ENCODE data around the gene DAAM1.
A peak's percentile ranks its signal among the peaks of the same experiment; 100 is the strongest.

DAAM1 gene

DNA sequence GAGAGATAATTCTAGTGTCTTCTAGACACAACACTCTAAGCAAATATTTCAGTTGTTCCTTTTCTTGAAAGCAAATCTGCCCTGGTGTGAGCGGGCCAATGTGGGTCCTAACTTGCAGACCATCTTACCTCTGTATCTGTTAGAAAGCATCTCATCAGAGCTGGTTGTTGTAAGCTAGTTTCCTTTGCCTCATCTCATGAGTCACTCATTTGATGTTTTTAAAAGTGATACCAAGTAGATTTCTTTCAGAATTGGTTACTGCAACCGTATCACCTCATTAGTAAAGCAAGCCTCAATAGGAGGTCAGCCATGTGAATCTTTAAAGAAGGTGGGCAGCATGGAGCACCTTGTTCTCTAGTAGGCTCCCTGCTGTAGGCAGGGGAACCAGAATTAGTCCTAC lies 78.6 kb downstream of the DAAM1 start:
- Mint-ChIP-seq H3K27ac (no peak overlapping the region), H3K4me3 (no peak overlapping the region), H3K27me3 (no peaks in the 10 kb centered on the region), H3K9me3 (no peaks in the 10 kb centered on the region), H3K36me3 (peaks cover 44% of the 10 kb centered on the region), H3K4me1 (peaks cover 19% of the 10 kb centered on the region)
- ATAC-seq (ENCODE audit: low read depth), result no peak
- DNase-seq (ENCODE audit: low spot score in 2 of 2), result no peak

DNA sequence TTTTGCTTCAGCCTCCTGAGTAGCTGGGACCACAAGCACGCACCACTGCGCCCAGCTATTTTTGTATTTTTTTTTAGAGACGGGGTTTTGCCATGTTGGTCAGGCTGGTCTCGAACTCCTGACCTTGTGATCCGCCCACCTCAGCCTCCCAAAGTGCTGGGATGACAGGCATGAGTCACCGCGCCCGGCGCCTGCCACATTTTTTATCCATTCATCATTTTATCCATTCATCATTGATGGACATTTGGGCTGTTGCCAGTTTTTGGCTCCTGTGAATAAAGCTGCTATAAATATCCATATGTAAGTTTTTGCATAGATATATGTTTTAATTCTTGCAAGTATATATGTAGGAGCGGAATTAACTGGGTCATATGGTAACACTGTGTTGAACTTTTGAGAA lies 79.5 kb downstream of the DAAM1 start:
- ATAC-seq (ENCODE audit: low read depth), result no peak

GRCh38 chr14:59268858-59269257 lies 80.4 kb downstream of the DAAM1 start:
- Mint-ChIP-seq H3K4me3 (no peak overlapping the region), H3K27me3 (no peaks in the 10 kb centered on the region), H3K36me3 (peaks cover 34% of the 10 kb centered on the region)

More for the DNA sequence above, 79.5 kb downstream of the DAAM1 start:
- Mint-ChIP-seq H3K4me3 (no peak overlapping the region), H3K36me3 (peaks cover 41% of the 10 kb centered on the region), H3K9me3 (no peaks in the 10 kb centered on the region), H3K4me1 (peaks cover 20% of the 10 kb centered on the region), H3K27ac (no peak overlapping the region), H3K27me3 (no peaks in the 10 kb centered on the region)
- no peak for DNase-seq (ENCODE audit: low spot score in 2 of 2)

GRCh38 chr14:59269466-59269865 lies 81.0 kb downstream of the DAAM1 start:
- peaks cover 19% of the 10 kb centered on the region for H3K4me1 Mint-ChIP-seq
- peaks cover 31% of the 10 kb centered on the region for H3K36me3 Mint-ChIP-seq
- DNase-seq (ENCODE audit: low spot score in 2 of 2), result no peak
- no peak overlapping the region for H3K27ac Mint-ChIP-seq
- no peak for ATAC-seq (ENCODE audit: low read depth)
- no peak overlapping the region for H3K4me3 Mint-ChIP-seq
- H3K27me3 Mint-ChIP-seq, result no peaks in the 10 kb centered on the region
- H3K9me3 Mint-ChIP-seq, result no peaks in the 10 kb centered on the region

More at GRCh38 chr14:59268858-59269257, 80.4 kb downstream of the DAAM1 start:
- H3K4me1 Mint-ChIP-seq, result peaks cover 18% of the 10 kb centered on the region
- no peak overlapping the region for H3K27ac Mint-ChIP-seq
- no peaks in the 10 kb centered on the region for H3K9me3 Mint-ChIP-seq
- ATAC-seq (ENCODE audit: low read depth) (no peak), DNase-seq (ENCODE audit: low spot score in 2 of 2) (no peak)

- Mint-ChIP-seq H3K4me1 (peaks cover 27% of the 10 kb centered on the region), H3K4me3 (no peak overlapping the region), H3K27me3 (no peaks in the 10 kb centered on the region), H3K27ac (no peak overlapping the region), H3K36me3 (peaks cover 21% of the 10 kb centered on the region), H3K9me3 (no peaks in the 10 kb centered on the region)
- ATAC-seq (ENCODE audit: low read depth) (no peak), DNase-seq (ENCODE audit: low spot score in 2 of 2) (no peak)
These were observed 82.8 kb downstream of the DAAM1 start for GRCh38 chr14:59271256-59271655.

DNA sequence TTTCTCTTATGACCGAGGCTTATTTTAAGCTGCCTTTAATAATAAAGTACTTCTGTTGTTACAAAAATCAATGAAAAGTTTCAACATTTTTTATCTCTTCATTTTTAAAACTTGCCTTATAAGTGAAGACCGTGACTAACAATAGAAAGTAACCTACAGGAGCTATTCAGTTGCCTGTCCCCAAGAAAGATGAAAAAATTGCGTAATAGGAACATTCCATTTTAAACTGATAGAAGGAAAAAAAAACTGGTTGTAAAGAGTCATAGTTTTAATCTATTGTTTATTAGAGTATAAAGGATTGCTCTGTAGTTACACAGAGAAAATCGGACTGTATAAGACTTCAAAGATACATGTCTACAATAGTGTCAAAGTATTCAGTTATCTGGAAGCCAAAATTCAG lies 83.3 kb downstream of the DAAM1 start:
- no peaks in the 10 kb centered on the region for H3K27me3 Mint-ChIP-seq
- H3K9me3 Mint-ChIP-seq, result no peaks in the 10 kb centered on the region
- H3K4me1 Mint-ChIP-seq, result peaks cover 29% of the 10 kb centered on the region
- ATAC-seq (ENCODE audit: low read depth) (no peak), DNase-seq (ENCODE audit: low spot score in 2 of 2) (no peak)
- no peak overlapping the region for H3K27ac Mint-ChIP-seq
- no peak overlapping the region for H3K4me3 Mint-ChIP-seq
- H3K36me3 Mint-ChIP-seq, result peaks cover 21% of the 10 kb centered on the region

- no peak for DNase-seq (ENCODE audit: low spot score in 2 of 2)
- ATAC-seq (ENCODE audit: low read depth), result no peak
- Mint-ChIP-seq H3K27me3 (no peaks in the 10 kb centered on the region), H3K27ac (no peak overlapping the region), H3K4me1 (peaks cover 29% of the 10 kb centered on the region), H3K9me3 (no peaks in the 10 kb centered on the region), H3K4me3 (no peak overlapping the region), H3K36me3 (peaks cover 18% of the 10 kb centered on the region)
These were observed 84.2 kb downstream of the DAAM1 start for GRCh38 chr14:59272633-59273032.

DNA sequence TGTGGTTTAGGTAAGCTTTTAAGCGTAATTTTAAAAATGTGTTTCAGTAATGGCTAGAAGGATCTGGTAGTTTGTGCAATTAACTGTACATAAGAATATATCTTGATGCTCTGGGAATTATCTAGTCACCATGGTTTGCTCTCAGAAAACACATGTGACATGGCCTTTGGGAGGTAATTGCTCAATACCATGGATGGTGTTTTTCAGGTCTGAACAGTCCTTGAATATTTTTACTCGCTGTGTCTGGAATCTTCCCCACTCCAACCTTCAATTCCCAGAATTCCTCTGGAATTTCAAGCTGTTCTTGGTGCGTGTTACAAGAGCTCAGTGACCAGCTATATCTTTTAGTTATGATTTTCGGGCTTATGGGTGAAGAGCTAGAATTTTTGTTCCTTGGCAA lies 85.3 kb downstream of the DAAM1 start:
- Mint-ChIP-seq H3K4me3 (no peak overlapping the region), H3K36me3 (peaks cover 10% of the 10 kb centered on the region), H3K27me3 (no peaks in the 10 kb centered on the region), H3K4me1 (peaks cover 29% of the 10 kb centered on the region), H3K9me3 (no peaks in the 10 kb centered on the region), H3K27ac (no peak overlapping the region)
- ATAC-seq (ENCODE audit: low read depth), result no peak
- no peak for DNase-seq (ENCODE audit: low spot score in 2 of 2)

DNA sequence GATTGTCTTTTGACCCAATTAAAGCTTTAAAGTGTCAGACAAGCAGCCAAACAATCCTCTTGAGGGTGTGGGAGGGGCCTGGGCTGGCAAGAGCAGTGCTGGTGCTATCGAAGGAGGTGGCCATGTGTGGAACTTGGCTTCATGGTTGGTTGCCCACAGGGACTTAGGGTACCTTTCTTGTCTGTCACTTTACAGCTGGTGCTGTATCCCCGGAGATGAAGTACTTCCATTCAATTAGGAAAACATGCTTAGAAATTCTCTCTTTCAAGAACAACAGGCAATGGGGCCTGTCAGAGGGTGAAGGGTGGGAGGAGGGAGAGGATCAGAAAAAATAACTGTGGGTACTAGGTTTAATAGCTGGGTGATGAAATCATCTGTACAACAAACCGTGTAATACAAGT lies 86.5 kb downstream of the DAAM1 start:
- H3K4me1 Mint-ChIP-seq, result peaks cover 25% of the 10 kb centered on the region
- H3K9me3 Mint-ChIP-seq, result no peaks in the 10 kb centered on the region
- peak overlapping the region; percentile 14 for H3K4me3 Mint-ChIP-seq
- H3K27ac Mint-ChIP-seq, result peak overlapping the region; percentile 56
- peak; percentile 12 to 33 for DNase-seq (ENCODE audit: low spot score in 2 of 2)
- H3K36me3 Mint-ChIP-seq, result peaks cover 9% of the 10 kb centered on the region
- peak; percentile 98 for ATAC-seq (ENCODE audit: low read depth)
- H3K27me3 Mint-ChIP-seq, result no peaks in the 10 kb centered on the region

DNA sequence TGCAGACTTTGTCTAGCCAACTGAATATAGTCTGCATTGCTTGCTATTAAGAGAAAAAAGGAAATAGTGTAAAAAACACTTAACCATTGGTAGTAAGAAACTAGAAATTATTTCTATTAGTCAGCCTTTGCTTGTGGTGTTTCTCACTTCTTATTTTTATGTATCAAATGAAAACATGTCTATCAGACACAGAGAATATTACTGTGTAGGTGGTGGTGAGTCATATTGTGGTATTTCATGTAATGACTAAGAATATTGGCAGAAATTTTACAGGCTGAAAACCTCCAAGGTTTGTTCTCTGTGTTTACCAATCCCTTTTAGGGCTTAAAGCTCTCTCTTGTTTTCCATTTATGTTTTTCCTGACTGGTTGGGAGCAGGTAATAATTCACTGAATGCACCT lies 87.2 kb downstream of the DAAM1 start:
- DNase-seq (ENCODE audit: low spot score in 2 of 2), result no peak
- no peak overlapping the region for H3K27ac Mint-ChIP-seq

DNA sequence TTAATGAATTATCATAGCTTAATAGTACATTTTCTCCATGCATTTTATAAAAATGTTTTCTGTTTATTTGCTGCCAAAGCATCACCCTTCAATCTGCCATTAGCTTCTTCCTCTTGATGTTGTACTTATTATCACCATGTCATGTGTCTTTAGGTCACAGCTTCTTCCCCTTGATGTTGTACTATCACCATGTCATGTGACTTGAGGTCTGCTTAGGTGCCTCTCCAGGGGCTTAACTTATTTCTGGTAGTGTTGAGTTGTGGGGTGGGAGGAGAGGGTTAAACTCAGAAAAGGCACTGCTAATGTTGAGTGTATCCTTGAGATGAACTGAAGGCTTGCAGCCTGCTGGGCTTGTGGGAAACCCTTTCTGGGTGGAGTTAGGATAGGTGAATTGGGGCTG lies 87.8 kb downstream of the DAAM1 start:
- Mint-ChIP-seq H3K36me3 (peaks cover 12% of the 10 kb centered on the region), H3K27me3 (no peaks in the 10 kb centered on the region), H3K27ac (no peak overlapping the region), H3K4me3 (no peak overlapping the region), H3K4me1 (peaks cover 25% of the 10 kb centered on the region), H3K9me3 (no peaks in the 10 kb centered on the region)
- ATAC-seq (ENCODE audit: low read depth) (peak; percentile 20), DNase-seq (ENCODE audit: low spot score in 2 of 2) (no peak)

More for the DNA sequence above, 87.2 kb downstream of the DAAM1 start:
- Mint-ChIP-seq H3K4me3 (no peak overlapping the region), H3K9me3 (no peaks in the 10 kb centered on the region), H3K27me3 (no peaks in the 10 kb centered on the region), H3K4me1 (peaks cover 25% of the 10 kb centered on the region), H3K36me3 (peaks cover 9% of the 10 kb centered on the region)
- no peak for ATAC-seq (ENCODE audit: low read depth)

- no peak for DNase-seq (ENCODE audit: low spot score in 2 of 2)
- peaks cover 17% of the 10 kb centered on the region for H3K36me3 Mint-ChIP-seq
- H3K4me3 Mint-ChIP-seq, result no peak overlapping the region
- ATAC-seq (ENCODE audit: low read depth), result no peak
- no peaks in the 10 kb centered on the region for H3K27me3 Mint-ChIP-seq
- H3K9me3 Mint-ChIP-seq, result no peaks in the 10 kb centered on the region
- H3K4me1 Mint-ChIP-seq, result peaks cover 27% of the 10 kb centered on the region
- no peak overlapping the region for H3K27ac Mint-ChIP-seq
These were observed 89.2 kb downstream of the DAAM1 start for GRCh38 chr14:59277659-59278058.

DNA sequence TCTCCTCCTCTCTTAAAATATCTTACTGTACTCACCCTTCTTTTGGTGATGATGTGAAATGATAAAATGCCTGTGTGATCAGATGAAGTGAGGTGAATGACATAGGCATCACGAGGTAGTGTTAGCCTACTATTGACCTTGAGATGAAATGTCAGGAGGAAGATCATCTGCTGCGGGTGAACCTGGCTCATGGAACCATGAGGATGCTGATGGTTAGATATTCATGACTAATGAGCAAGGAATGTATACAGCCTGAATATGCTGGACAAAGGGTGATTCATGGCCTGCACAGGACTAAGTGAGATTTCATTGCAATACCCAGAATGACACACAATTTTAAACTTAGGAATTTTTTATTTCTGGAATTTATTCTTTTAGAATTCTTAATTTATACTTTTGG lies 89.6 kb downstream of the DAAM1 start:
- Mint-ChIP-seq H3K36me3 (peaks cover 17% of the 10 kb centered on the region), H3K9me3 (no peaks in the 10 kb centered on the region), H3K4me3 (no peak overlapping the region), H3K4me1 (peaks cover 24% of the 10 kb centered on the region), H3K27me3 (no peaks in the 10 kb centered on the region), H3K27ac (no peak overlapping the region)
- ATAC-seq (ENCODE audit: low read depth) (no peak), DNase-seq (ENCODE audit: low spot score in 2 of 2) (no peak)

- peaks cover 10% of the 10 kb centered on the region for H3K4me1 Mint-ChIP-seq
- ATAC-seq (ENCODE audit: low read depth), result no peak
- H3K4me3 Mint-ChIP-seq, result no peak overlapping the region
- no peak for DNase-seq (ENCODE audit: low spot score in 2 of 2)
- no peak overlapping the region for H3K27ac Mint-ChIP-seq
- H3K36me3 Mint-ChIP-seq, result peaks cover 33% of the 10 kb centered on the region
- H3K27me3 Mint-ChIP-seq, result no peaks in the 10 kb centered on the region
- H3K9me3 Mint-ChIP-seq, result peaks cover 7% of the 10 kb centered on the region
These were observed 92.5 kb downstream of the DAAM1 start for GRCh38 chr14:59280961-59281360.

DNA sequence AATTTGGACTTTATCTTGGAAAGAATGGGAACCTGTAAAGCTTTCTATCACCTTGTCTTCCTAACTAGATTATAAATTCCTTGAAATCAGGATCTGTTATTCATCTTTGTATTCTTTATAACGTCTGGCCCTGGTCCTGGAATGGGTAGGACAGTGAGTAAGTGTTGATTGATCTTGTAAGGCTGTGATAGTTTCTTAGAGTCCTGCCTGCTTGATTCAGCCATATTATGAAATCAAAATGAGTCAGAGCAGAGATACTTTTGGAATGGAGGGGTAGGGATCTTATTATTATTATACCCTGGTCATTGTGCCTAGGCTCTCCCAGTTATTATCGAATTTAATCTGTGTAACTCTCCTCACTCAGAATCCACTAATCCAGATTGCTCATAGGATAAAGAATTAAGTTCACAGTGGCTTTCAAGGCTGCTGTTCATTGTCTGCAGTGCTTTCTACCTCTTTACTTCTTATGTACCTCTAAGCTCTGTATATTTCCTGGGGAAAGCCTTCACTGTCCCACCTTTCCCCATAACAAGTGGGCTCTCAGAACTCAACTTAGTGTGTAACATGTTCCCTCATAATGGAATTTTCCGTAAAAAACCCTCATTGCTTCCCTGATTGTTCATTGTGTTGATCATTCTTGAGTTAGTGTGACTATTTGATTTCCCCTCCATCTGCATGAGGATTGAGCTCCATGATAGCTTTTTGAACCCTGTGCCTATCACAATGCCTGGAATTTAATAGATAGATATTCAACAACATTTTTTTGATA lies 93.3 kb downstream of the DAAM1 start:
- no peak for ATAC-seq (ENCODE audit: low read depth)

More for the DNA sequence above, 93.3 kb downstream of the DAAM1 start:
- Mint-ChIP-seq H3K36me3 (peaks cover 33% of the 10 kb centered on the region), H3K27ac (no peak overlapping the region), H3K4me1 (peaks cover 6% of the 10 kb centered on the region), H3K9me3 (peaks cover 9% of the 10 kb centered on the region), H3K27me3 (no peaks in the 10 kb centered on the region), H3K4me3 (no peak overlapping the region)
- no peak for DNase-seq (ENCODE audit: low spot score in 2 of 2)

Measured in memory B cell (primary cell).